ENCODE results near the gene CRK. TPM values are rescaled to one million over a fixed set of nuclear protein-coding genes. Genes with fewer than 3 reads are reported as not detected.

Gene CRK
- total RNA-seq = 102 and 109 TPM in 2 replicates

- Histone ChIP-seq H3K27ac (ENCODE audit: low read depth, low read length) (peak within 1 kb of the TSS; percentile 74), H3K4me2 (ENCODE audit: insufficient read depth, low read length) (peak within 1 kb of the TSS; percentile 82), H3K4me3 (ENCODE audit: insufficient read depth, low read length) (peak within 1 kb of the TSS; percentile 98), H2AFZ (ENCODE audit: low read length) (peak within 1 kb of the TSS; percentile 84), H3K4me1 (ENCODE audit: insufficient read depth, low read length) (peaks cover 22% of the 10 kb centered on the region), H3K36me3 (ENCODE audit: insufficient read depth, low read length) (peaks cover 11% of the 10 kb centered on the region), H3K27me3 (ENCODE audit: insufficient read depth, low read length) (no peaks in the 10 kb centered on the region), H3K79me2 (ENCODE audit: insufficient read depth, low read length) (peaks cover 50% of the 10 kb centered on the region), H4K20me1 (ENCODE audit: insufficient read depth, low read length) (peaks cover 43% of the 10 kb centered on the region), H3K9me3 (ENCODE audit: low read depth, low read length) (no peaks in the 10 kb centered on the region)
- no peak for TF ChIP-seq CTCF (IDR thresholded peaks at IDR 0.05; ENCODE audit: extremely low read depth, low read depth, low read length)
- peak; percentile 100 for DNase-seq (ENCODE audit: insufficient read length, low spot score, missing footprints)
These were observed at the start of gene CRK for GRCh38 chr17:1455797-1456599. Gene CRK, minus strand, starts transcription at chr17:1456232. Its CDS starts 115 bp downstream, at chr17:1456117.

GRCh38 chr17:1505586-1505985, 49.6 kb upstream of the CRK start:
- Histone ChIP-seq H3K27ac (ENCODE audit: low read depth, low read length) (no peak overlapping the region), H2AFZ (ENCODE audit: low read length) (no peak overlapping the region), H3K4me1 (ENCODE audit: insufficient read depth, low read length) (no peaks in the 10 kb centered on the region), H3K4me3 (ENCODE audit: insufficient read depth, low read length) (no peak overlapping the region), H3K36me3 (ENCODE audit: insufficient read depth, low read length) (peaks cover 9% of the 10 kb centered on the region), H3K27me3 (ENCODE audit: insufficient read depth, low read length) (no peaks in the 10 kb centered on the region), H3K4me2 (ENCODE audit: insufficient read depth, low read length) (no peak overlapping the region), H3K79me2 (ENCODE audit: insufficient read depth, low read length) (no peaks in the 10 kb centered on the region), H4K20me1 (ENCODE audit: insufficient read depth, low read length) (peaks cover 2% of the 10 kb centered on the region), H3K9me3 (ENCODE audit: low read depth, low read length) (no peaks in the 10 kb centered on the region)
- no peak for TF ChIP-seq CTCF (IDR thresholded peaks at IDR 0.05; ENCODE audit: extremely low read depth, low read depth, low read length)
- DNase-seq (ENCODE audit: insufficient read length, low spot score, missing footprints) = peak; percentile 48

- Histone ChIP-seq H3K9me3 (ENCODE audit: low read depth, low read length) (no peaks in the 10 kb centered on the region), H3K4me3 (ENCODE audit: insufficient read depth, low read length) (no peak overlapping the region), H4K20me1 (ENCODE audit: insufficient read depth, low read length) (peaks cover 2% of the 10 kb centered on the region), H3K36me3 (ENCODE audit: insufficient read depth, low read length) (peaks cover 9% of the 10 kb centered on the region), H3K27ac (ENCODE audit: low read depth, low read length) (no peak overlapping the region), H3K4me2 (ENCODE audit: insufficient read depth, low read length) (no peak overlapping the region), H3K79me2 (ENCODE audit: insufficient read depth, low read length) (no peaks in the 10 kb centered on the region), H3K27me3 (ENCODE audit: insufficient read depth, low read length) (no peaks in the 10 kb centered on the region), H3K4me1 (ENCODE audit: insufficient read depth, low read length) (no peaks in the 10 kb centered on the region), H2AFZ (ENCODE audit: low read length) (no peak overlapping the region)
- no peak for TF ChIP-seq CTCF (IDR thresholded peaks at IDR 0.05; ENCODE audit: extremely low read depth, low read depth, low read length)
- DNase-seq (ENCODE audit: insufficient read length, low spot score, missing footprints) = peak; percentile 47
These were observed 48.8 kb upstream of the CRK start for GRCh38 chr17:1504866-1505265.

GRCh38 chr17:1503699-1504098, 47.7 kb upstream of the CRK start:
- no peaks in the 10 kb centered on the region for H3K9me3 ChIP-seq (ENCODE audit: low read depth, low read length)
- TF ChIP-seq CTCF (IDR thresholded peaks at IDR 0.05; ENCODE audit: extremely low read depth, low read depth, low read length) = no peak
- no peak overlapping the region for H2AFZ ChIP-seq (ENCODE audit: low read length)
- no peak overlapping the region for H3K4me2 ChIP-seq (ENCODE audit: insufficient read depth, low read length)
- no peaks in the 10 kb centered on the region for H3K79me2 ChIP-seq (ENCODE audit: insufficient read depth, low read length)
- H3K27me3 ChIP-seq (ENCODE audit: insufficient read depth, low read length) = no peaks in the 10 kb centered on the region
- H3K4me3 ChIP-seq (ENCODE audit: insufficient read depth, low read length) = no peak overlapping the region
- peaks cover 1% of the 10 kb centered on the region for H3K4me1 ChIP-seq (ENCODE audit: insufficient read depth, low read length)
- DNase-seq (ENCODE audit: insufficient read length, low spot score, missing footprints) = no peak
- H4K20me1 ChIP-seq (ENCODE audit: insufficient read depth, low read length) = peaks cover 2% of the 10 kb centered on the region
- H3K36me3 ChIP-seq (ENCODE audit: insufficient read depth, low read length) = peaks cover 9% of the 10 kb centered on the region
- H3K27ac ChIP-seq (ENCODE audit: low read depth, low read length) = no peak overlapping the region

Data from osteoblast (primary cell).